GM12872 (cell line): ENCODE measurements around the gene LRCH1.

Experiments used
- TF ChIP-seq, protein P1 (sequence below): IDR thresholded peaks from 3 replicates; pipeline ENCODE4 v1.5.1; 2011; ENCODE audit warnings: low read depth, mild to moderate bottlenecking, low read length, moderate library complexity; ENCODE audit not compliant: insufficient read depth

LRCH1 gene

DNA sequence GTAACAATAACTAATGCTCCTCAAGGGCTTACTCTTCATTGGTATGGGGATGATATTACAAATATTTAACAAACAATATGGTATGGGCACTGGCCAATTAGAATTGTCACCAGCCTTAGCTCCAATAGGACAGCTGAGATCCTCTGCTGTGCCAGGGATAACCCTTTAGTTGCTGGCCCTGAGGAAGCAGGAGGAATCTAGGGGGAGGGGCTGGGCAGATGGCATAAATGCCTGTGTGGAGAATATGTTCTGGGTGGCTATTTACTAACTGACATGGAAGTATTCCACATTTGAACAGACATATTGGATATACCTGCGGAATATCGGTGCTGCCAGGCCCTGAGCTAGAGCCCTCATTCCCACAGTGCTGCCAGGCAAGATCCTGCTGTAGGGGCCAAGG is 16.6 kb upstream of the LRCH1 start:
- TF ChIP-seq, protein P1, sequence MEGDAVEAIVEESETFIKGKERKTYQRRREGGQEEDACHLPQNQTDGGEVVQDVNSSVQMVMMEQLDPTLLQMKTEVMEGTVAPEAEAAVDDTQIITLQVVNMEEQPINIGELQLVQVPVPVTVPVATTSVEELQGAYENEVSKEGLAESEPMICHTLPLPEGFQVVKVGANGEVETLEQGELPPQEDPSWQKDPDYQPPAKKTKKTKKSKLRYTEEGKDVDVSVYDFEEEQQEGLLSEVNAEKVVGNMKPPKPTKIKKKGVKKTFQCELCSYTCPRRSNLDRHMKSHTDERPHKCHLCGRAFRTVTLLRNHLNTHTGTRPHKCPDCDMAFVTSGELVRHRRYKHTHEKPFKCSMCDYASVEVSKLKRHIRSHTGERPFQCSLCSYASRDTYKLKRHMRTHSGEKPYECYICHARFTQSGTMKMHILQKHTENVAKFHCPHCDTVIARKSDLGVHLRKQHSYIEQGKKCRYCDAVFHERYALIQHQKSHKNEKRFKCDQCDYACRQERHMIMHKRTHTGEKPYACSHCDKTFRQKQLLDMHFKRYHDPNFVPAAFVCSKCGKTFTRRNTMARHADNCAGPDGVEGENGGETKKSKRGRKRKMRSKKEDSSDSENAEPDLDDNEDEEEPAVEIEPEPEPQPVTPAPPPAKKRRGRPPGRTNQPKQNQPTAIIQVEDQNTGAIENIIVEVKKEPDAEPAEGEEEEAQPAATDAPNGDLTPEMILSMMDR = no peak

DNA sequence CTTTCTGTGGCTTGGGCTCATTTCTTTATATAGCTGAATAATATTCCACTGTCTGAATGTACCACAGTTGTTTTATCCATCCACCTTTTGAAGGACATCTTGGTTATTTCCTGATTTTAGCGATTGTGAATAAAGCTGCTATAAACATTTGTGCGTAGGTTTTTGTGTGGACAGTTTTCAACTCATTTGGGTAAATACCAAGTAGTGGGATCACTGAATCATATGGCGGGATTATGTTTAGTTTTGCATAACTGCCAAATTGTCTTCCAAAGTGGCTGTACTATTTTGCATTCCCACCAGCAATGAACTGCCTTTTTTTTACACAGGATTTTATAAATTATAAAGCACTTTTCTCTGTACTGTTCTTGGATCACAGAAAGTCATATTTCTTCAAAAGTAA is 13.7 kb upstream of the LRCH1 start:
- TF ChIP-seq, protein P1 = no peak

- TF ChIP-seq, protein P1 = no peak
Measured at GRCh38 chr13:46541210-46541609, 11.8 kb upstream of the LRCH1 start.

- TF ChIP-seq, protein P1 = no peak
Measured at GRCh38 chr13:46542833-46543232, 10.1 kb upstream of the LRCH1 start.

DNA sequence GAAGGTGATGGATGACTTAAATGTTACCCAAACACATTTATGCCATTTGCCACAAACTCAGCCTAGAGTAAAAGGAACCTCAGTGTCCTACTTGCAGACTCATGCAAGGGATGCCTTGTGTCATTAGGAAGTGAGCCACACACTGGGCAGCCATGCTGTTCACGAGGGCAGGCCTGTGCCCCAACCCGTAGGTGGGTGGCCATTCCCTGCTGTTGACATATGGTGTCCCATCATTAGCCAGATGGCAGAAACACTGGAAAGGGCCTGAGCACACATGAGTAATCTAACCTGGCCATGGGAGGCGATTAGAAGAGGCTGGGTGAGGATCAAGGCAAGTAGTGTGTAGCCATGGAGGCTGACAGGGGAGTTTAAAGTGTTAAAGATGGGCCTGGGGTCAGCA is 9.7 kb upstream of the LRCH1 start:
- TF ChIP-seq, protein P1 = no peak

- TF ChIP-seq, protein P1 = no peak
Measured at GRCh38 chr13:46544208-46544607, 8.8 kb upstream of the LRCH1 start.

GRCh38 chr13:46544811-46545210 is 8.2 kb upstream of the LRCH1 start:
- TF ChIP-seq, protein P1 = no peak
